GM13977 (cell line): ENCODE measurements around the gene SMPD1.

Experiments used
- DNase-seq: peaks from one replicate; pipeline ENCODE4 v3.0.0; 2012; ENCODE audit warnings: low spot score
- in situ Hi-C: fragments of 300-500 bp; cut with MboI; formaldehyde crosslinking; loops from one replicate; pipeline ENCODE4 v1.12.0; 2022; ENCODE audit warnings: low sequenced_read_pairs, low pct_unique_long_range_greater_than_20kb, mixed read lengths, inconsistent platforms; ENCODE audit not compliant: unreplicated experiment
- TF ChIP-seq, protein P1 (sequence below): IDR thresholded peaks from 2 replicates; pipeline ENCODE4 v1.5.1; 2012; ENCODE audit warnings: mild to moderate bottlenecking, control low read depth; ENCODE audit not compliant: insufficient read depth; ENCODE audit errors: extremely low read depth, missing control alignments

Gene SMPD1

DNA sequence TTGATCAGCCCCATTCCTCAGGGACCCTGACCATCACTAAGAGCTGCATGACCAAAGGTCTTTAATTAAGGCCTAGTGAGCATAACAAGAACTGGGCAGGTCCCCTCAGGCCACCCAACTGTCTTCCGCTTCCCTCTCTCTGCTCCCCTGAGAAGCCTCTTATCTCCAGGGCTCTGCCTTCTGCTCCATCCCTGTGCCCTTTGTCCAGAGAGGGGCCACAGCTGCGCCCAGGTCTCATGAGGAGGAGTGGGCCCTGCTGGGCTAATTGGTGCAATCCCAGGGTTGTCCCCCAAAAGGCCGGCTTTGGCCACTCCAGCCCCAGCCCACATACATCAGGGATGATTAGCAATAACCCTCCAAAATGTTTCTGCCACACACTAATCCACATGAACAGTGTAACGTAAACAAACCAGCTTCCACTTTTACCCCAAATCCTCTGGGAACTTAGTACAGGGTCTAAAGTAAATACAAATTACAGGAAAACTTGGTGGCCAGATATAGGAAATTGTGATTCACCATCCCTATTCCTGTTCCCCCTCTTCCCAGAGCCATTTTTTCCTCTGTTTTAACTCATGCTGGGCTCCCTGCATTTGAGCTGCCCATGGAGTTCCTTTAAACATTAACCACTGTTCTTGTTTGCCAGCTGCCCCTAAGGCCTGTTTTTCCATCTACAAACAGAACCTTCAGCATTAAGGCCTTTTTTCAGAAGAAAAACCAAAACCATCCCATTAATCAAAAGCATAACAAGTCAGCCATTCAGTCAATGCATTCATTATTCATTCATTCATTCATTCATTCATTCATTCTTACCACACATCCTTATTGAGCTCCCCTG, 35.4 kb upstream of the SMPD1 start:
- in situ Hi-C loops: no loop called here
- no peak for DNase-seq
- TF ChIP-seq, protein P1, sequence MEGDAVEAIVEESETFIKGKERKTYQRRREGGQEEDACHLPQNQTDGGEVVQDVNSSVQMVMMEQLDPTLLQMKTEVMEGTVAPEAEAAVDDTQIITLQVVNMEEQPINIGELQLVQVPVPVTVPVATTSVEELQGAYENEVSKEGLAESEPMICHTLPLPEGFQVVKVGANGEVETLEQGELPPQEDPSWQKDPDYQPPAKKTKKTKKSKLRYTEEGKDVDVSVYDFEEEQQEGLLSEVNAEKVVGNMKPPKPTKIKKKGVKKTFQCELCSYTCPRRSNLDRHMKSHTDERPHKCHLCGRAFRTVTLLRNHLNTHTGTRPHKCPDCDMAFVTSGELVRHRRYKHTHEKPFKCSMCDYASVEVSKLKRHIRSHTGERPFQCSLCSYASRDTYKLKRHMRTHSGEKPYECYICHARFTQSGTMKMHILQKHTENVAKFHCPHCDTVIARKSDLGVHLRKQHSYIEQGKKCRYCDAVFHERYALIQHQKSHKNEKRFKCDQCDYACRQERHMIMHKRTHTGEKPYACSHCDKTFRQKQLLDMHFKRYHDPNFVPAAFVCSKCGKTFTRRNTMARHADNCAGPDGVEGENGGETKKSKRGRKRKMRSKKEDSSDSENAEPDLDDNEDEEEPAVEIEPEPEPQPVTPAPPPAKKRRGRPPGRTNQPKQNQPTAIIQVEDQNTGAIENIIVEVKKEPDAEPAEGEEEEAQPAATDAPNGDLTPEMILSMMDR: no peak

DNA sequence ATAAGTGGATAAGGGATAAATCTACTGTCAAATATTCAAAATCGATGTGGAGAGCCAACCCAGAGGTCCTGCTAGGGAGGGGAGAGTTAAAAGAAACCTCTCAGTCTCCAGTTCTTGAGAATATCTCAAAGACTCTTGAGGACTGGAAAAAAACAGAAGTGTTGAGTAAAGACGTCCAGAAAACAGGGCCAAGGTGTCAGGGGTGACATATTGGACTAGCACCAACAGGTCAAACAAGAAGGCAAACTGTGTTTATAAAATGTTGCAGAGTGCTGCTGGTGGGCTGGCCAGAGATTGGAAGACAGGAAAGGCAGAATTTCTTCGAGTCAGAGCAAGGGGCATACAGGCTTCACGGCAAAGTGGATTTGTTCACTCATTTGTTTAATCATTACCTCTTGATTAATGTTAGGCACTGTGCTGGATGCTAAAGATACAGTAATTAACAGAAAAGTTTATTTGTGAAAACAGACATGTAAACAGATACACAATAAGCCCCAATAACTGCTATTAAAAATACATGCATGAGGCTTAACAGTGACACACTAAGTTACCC, 33.7 kb upstream of the SMPD1 start:
- TF ChIP-seq, protein P1: no peak
- no peak for DNase-seq
- in situ Hi-C loops: no loop called here

DNA sequence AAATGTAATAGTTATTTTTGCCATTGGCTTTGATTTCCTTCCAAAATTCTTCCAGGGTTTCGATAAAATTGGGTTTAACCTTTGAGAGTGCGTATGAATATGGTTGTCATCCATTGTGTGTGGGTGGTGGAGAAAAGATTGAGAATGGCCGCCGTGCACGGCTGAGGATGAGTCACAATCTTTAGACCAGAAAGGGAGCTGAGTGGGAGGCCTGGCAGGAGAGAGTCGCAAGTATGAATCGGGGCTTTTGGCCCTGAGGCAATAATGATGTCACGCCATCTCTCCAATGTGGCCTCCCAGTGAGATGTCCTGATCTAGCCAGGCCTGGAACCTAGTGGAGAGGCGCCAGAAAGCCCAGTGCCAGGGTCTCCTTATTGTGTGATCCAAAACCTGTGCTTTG, 33.1 kb upstream of the SMPD1 start:
- DNase-seq: no peak
- TF ChIP-seq, protein P1: no peak
- in situ Hi-C loops: no loop called here

DNA sequence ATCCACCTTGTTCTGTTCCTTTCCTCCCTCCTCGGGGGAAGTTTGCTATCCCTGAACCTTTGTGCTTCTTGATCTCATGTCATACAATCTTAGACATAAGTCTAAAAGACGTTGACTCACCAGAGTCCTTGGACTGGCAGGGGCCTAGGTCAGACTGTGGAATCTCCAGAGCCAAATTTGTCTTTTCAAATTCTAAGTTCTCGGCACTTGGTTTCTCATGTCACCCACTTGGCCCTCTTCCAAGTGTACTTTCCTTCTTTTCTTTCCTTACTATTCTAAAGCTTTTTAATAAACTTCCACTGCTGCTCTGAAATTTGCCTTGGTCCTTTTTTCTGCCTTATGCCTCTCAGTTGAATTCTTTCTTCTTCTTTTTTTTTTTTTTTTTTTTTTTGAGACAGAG, 30.1 kb upstream of the SMPD1 start:
- in situ Hi-C loops: no loop called here
- DNase-seq: no peak
- TF ChIP-seq, protein P1: no peak

DNA sequence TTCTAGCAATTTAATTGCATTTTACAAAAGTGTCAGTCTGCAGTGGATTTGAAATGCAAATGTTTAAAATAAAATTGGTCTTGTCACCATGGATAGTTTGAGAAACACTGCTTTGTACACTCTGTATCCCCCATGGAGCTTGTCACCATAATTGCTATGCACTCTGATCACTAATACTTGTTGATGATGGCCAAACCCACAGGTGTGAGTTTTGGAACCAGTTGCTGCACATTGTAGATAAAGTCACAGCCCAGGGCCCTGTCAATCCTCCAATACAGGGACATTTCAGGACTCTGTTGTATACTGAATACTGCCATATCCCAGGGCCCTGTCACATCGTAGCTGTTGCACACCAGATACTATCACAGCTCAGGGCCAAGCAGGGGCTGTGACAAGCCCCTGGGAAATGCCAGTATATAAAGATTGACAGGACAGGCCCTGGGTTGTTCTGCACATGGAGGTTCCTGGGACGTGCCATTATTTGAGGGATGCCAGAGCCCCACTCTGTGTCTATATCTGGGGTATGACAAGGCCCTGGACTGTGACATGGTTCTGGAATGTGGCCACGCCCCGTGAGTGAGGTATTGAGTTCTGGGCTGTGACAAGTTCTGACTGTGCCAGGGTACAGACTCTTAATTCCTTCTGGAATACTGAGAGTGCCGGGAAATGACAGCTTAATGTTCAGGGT, 27.9 kb upstream of the SMPD1 start:
- TF ChIP-seq, protein P1: no peak
- in situ Hi-C loops: no loop called here
- no peak for DNase-seq

DNA sequence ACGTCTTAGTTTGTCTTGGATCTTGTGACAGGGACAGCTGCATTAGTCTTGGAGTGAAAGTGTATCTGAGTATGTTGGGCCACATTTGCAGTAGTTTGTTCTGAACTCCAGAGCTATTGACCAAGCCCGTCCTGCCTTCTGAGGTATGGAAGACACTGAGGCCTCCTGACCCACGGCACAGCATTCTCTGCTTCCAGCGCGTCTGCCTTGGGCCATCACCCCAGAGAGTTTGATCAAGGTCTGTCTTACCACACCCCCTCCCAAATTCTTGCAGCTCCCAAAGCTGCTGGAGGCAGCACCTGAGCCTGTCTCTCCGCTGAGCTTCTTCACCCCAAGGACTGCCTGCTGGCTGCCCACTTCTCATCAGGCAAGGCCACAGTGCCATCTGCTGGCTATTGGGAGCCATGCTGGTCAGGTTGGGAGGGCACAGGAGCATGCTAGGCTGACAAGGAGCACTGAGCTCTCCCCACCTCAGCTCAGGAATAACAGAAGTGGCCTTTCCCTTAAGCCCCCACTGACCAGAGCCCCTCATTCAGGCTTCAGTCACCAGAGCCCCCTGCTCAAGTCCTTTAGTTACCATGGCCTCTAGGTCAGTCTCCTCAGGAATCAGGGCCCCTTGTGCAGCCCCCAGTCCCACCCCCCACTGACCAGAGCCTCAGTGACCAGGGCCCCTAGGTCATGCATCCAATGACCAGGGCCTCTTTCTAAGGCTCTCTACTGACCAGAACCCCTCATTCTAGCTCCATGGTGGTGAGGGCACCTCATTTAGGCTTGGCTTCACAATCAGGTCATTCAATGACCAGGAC, 27.2 kb upstream of the SMPD1 start:
- in situ Hi-C loops: no loop called here
- TF ChIP-seq, protein P1: peak; percentile 96
- peak; percentile 73 for DNase-seq
